OCI-LY1 (cell line): ENCODE data around the gene SPATA20.

Source experiments
- CTCF ChIP-seq: fragments of 200-600 bp; sonication (generic), shearing (Covaris generic); IDR thresholded peaks from 2 replicates; pipeline ENCODE4 v1.5.1; 2017; ENCODE audit warnings: mild to moderate bottlenecking, antibody characterized with exemption, low read length, moderate library complexity, mixed read lengths
- EZH2 ChIP-seq: fragments of 200-600 bp; sonication (generic), shearing (Covaris generic); IDR thresholded peaks from 2 replicates; pipeline ENCODE4 v1.8.0; 2017; ENCODE audit warnings: borderline replicate concordance, mixed run types, mild to moderate bottlenecking, antibody characterized with exemption, low read length, moderate library complexity, mixed read lengths

GRCh38 chr17:50593321-50593720 is 46.3 kb downstream of the SPATA20 start:
- TF ChIP-seq CTCF: no peak
- no peak for TF ChIP-seq EZH2
